HG03457 (cell line): Measurements from ENCODE around the gene FOXK2.

Experiments
- ATAC-seq: cut with Tn5 transposase; IDR thresholded peaks from one replicate; pipeline ENCODE4 v1.9.1; 2021; ENCODE audit warnings: moderate number of reproducible peaks; ENCODE audit not compliant: unreplicated experiment

The FOXK2 gene

DNA sequence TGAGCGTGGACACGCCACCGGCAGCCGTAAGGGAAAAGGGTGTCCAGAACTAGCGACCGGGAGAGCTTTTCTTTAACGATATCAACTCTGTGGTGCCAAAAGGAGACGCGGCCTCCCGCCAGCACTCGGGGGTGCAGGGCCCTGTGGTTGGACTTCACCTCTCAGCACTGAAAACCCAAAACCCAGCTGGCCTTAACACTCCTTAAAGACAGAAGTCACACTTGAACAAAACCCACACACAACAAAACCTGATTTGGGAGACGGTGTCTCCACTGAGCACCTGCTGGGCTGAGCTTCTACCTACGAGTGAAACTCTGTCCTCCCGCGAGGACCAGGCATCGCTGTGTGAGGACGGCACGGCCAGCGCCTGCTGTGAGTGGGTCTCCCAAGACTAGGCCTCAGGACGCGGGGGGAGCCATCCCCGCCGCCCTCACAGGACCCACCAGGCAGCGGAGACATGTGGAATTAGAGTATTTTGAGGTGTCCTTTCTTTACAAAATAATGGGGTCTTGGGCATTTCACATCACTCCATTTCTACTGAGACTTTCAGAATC, 82.0 kb downstream of the FOXK2 start:
- ATAC-seq, result no peak

DNA sequence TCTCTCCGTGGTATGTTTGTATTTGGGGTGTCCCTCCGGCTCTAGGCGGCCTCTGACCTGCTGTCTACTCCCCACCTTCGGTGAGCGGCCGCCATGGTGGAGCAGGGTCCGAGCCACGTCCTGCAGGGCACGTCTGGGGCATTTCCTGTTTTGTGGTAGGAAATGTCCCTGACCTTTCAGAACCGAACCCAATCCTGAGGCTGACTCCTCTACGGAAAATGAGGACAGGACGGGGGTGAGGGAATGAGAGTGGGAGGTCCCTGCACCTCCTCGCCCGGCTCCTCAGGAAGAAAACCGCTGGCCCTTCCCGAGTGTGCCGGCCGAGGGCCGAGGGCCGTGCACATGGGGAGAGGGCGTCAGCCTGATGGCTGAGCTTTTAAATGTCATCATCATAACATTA, 83.0 kb downstream of the FOXK2 start:
- ATAC-seq, result no peak

DNA sequence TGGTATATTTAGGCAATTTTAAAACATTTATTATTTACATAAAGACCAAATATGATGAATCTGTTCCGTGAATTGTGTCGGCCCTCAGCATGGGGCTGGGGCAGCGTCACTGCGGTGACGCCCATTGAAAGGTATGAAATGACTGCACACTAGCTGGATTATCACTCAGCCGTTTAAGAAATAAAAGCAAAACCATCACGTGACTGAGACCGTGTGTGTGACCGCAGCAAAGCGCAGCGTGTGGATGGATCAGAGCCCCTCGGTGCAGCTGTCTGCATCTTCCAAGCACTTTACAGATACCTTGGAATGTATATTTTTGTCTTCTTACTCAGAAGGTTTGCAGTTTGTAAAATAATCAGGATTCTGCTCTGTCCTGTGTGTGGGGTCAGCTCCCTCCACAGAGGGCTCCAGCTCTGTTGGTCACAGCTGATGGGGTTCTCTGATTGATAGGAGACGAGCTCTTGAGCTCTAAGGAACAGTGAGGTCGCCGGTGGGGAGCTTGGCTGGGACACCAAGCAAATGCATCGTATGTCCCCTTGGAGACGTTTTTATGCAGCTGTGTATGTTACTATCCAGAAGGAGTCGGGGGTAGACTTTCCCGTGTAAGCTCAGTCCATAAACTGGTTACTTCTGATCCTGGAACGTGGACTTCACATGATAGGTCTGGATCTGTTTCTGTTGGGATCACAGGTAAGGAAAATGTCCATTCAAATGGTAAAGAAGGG, 83.6 kb downstream of the FOXK2 start:
- ATAC-seq, result no peak

DNA sequence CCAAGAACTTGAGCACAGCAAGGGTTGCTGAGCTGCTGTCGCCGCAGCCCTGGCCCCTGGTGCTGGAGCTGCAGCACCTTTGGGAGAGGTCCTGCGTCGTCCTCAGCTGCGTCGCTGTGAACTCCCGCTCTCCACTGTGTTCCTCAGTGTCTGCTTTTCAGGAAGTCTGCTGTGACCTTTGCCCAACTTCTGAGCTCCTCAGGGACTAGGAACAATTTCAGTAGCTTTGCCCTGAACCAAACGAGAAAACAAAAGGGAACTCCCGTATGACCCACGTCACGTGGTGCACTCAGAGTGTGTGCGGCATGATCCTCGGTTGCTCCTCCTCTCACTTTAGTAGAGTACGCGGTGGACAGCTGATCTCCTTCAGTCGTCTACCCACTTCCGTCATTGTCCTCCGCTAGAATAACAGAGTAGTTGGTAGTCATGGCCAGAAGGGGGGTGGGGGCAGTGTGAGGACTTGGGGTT, 84.5 kb downstream of the FOXK2 start:
- no peak for ATAC-seq

DNA sequence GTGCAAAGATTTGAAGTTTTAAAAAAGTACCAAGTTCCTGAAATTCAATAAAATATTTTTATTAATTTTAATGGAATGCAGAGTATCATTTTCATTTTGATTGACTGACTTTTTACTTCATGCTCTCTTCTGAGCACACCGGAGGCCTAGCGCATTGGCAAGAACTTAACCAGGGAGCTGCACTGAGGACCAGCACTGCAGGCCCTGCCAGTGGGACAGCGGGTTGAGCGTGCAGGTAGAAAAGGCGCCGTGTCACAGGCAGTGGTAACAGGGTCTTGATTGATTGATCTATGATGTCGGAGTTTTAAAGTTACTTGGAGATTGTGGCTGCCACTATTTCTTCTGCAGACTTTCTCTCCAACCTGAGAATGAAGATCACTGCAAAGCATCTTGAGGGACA, 85.0 kb downstream of the FOXK2 start:
- no peak for ATAC-seq

DNA sequence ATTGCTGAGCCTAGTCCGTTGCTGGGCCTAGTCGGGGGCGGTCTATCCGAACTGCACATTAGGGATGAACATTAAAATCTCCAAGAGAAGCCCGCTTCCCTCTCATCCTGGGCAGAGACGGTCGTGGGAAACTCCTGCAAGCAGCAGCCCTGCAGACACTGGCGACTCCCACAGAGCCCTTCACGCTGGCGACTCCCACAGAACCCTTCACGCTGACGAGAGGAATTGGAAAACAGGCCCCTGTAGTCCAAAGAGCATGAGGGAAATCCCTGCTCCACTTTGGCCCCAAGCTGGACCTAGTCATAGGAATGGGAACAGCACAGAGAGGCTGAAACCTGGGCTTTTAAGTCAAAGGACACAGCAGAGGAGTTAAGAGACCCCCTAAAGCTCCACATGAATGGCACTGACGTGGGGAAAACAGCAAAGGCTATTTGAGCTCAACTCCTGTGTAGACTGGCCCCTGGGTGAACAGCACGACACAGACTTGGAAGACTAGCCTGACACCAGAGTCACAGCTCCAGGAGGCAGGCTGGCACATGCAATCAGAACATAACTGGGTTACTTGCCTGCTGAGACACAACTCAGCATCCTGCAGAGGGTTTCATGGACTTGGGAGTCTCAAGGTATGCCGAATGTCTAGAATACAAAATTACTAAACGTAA, 86.5 kb downstream of the FOXK2 start:
- no peak for ATAC-seq

DNA sequence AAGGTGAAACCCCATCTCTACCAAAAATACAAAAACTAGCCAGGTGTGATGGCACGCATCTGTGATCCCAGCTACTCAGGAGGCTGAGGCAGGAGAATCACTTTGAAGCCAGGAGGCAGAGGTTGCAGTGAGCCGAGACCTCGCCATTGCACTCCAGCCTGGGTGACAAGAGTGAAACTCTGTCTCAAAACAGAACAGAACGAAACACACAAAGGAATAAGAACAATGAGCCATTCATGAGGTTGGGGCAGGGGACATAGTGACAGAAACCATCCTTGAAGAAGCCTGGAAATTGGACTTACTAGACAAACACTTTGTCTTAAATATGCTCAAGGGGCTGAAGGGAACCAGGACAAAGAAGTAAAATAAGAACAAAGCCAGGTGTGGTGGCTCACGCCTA, 89.3 kb downstream of the FOXK2 start:
- ATAC-seq, result no peak

DNA sequence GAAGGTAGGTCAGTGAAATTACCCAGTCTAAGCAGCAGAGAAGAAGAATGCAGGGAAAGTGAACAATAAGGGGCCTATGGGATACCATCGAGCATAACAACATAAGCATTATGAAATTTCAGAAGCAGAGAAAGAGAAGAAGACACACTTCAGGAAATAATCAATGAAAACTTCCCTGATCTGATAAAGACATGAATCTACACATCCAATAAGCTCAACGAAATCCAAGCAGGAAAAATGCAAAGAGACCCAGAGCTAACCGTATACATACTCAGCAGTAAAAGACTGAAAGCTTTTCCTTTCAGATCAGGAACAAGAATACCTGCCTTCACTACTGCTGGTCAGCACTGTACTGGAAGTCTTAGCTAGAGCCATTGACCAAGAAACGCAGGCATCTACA, 90.1 kb downstream of the FOXK2 start:
- no peak for ATAC-seq

DNA sequence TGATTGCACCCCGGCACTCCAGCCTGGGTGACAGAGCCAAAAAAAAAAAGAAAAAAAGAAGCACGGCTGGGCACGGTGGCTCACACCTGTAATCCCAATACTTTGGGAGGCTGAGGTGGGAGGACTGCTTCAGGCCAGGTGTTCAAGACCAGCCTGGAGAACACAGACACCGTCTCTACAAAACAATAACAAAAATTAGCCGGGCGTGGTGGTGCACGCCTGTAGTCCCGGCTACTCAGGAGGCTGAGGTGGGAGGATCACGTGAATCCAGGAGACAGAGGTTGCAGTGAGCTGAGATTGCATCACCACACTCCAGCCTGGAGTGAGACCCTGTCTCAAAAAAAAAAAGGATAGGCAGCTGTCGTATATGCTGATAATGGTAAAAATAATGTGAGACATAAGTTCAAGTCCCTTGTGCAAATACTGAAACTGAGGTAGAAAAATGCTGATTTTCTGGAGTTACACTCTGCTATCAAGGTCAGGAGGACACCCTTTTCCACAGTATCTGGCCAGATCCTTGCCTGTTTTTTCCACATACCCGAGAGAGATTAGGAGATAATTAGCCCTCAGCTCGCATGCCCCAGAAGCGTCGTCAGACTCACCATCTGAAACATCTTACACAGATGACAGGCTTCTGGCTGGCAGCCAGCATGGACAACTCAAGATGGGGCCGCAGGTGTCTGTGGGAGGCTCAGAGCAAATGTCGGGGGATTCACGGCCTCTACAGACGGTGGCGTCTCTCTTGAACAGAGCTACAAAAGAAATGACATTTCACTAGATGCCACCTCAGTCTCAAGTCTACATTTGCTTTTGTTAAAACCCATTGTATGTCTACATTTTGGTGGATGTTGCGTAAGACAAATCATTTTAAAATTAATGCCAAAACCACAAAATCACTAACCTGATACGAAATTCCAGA, 91.9 kb downstream of the FOXK2 start:
- no peak for ATAC-seq

DNA sequence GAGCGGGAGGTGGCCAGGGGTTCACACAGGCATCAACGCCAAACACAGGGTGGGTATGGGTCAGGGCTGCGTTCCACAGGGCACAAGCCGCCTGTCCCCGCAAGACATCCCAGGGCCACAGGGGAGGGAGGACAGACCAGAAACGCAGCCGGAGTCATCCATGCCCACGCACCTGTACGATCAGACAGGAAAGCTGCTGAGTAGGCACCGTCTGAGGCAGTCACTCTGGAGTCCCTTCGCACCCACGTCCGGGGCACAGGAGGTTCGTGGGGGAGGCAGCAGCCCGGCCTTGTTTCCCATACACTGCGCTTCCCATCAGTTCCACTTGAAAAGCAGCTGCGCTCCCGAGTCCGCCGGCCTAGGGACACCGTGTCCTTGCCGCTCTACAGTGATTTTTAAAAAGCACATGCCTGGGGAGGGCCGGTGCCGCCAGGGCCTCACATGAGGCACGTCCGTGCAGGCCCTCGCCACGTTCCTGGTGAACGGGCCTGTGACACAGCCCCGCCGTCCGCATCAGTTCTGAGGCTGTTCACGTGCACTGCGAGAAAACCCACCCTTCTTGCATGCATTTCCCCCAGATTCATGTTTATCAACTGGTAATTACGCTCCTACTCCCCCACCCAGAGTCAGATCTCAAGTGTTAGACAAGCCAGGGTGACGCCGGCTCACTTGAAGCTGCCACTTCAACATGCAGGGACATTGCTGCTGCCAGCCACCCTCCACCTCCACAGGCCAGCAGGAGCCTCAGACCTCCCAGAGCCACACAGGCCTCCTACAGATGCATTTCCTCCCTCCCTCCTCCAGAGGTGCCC, 94.0 kb downstream of the FOXK2 start:
- no peak for ATAC-seq

DNA sequence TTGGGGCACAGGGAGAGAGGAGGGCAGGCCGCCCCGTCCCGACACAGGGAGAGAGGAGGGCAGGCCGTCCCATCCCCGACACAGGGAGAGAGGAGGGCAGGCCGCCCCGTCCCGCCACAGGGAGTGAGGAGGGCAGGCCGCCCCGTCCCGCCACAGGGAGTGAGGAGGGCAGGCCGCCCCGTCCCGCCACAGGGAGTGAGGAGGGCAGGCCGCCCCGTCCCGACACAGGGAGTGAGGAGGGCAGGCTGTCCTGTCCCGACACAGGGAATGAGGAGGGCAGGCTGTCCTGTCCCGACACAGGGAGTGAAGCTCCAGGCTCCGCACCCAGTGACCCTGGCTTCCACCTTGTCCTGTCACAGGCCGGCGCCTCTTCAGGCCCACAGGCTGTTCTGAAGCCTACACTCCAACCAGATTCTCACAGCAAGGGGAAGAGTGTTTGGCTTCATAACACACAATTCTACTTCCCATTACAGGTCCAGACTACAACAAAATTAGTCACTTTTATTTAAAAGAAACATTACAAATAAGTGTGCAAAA, 94.6 kb downstream of the FOXK2 start:
- no peak for ATAC-seq

DNA sequence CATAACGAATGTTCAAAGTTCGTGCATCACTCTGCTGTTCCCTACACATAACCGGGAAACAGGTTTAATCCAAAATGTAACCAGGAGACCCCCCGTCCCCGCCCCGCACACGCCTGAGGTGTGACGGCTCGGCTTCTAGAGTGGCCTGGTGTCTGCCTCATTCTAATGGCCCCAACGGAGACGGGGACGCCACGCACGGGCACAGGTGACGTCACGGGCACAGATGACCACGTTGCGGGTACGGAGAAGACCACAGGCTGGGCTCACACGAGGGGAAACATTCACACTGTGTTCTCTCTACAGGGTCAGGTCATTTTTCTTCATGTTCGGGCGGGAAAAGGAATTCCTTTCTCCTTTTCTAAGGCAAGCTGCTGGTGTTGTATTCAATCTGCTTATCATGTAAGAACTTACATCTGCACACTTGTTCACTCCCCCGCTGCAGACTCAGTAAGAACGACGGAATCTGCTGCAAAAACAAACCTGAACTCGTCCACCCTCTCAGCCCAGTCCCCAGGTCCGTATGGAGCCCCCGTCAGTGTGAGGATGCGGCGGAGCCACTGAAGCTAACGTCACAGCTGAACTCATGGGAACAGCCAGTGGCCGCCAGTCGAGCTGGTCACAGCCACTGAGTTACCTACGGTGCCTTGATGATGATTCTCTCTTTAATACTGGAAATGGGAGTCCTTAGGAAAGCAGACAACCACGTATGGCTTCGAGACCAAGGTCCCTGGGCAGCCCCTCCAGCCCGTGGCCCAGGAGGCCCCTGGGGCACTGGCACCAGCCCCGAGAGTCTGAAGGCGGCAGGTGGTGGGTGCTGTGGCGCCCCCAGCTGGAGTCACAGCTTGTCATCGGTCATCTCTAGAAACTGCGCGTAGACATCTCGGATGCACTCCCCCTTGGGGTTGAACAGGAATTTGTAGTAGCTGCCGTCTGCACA, 95.8 kb downstream of the FOXK2 start:
- no peak for ATAC-seq

DNA sequence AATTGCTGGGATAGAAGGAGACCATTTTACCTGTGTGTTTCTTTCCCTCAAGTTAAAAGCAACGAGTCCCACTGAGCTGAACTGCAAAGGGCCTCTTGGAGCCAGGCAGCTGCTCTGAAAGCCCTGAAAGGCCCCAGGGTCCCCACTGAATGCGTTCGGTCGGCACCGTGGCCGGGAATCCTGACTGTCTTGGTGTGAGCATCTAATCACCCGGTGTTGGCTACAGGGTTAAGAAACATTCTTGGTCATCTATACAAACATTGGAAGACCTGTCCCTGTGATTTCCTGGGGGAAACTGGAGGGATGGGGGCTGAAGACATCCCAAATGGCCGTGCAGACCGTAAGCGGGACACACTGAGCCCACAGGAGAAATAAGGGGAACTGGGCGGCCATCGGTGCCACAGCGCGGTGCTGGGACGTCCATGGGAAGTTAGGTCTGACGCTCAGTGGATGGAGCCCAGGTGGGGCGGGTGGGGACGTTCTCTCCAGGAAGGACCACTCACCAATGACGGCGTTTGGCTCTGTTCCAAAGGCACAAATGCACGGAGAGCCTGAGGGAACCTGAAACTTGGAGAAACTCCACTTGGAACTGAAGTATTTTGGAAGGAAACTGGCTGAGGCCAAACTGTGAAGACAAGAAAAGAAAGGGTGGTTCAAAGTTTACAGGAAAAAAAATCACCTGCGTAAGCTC, 96.6 kb downstream of the FOXK2 start:
- ATAC-seq, result no peak

DNA sequence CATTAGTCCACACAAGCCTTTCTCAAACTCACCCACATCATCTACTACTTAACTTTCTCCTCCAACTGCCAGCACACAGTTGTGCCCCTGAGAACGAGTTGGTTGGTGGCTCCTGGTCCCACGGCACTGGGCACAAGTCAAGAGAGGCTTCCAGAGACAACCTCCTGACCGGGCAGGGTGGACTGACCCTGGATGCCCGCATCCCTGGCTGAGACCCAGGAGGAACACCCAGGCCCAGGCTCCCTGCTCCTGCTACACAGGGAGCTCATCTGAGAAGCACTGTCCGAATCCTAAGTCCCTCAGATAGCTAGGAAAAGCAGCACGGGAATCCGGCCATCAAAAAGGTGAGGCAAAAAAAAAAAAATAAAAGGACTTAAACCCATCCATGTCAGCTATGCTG, 99.7 kb downstream of the FOXK2 start:
- ATAC-seq, result no peak

DNA sequence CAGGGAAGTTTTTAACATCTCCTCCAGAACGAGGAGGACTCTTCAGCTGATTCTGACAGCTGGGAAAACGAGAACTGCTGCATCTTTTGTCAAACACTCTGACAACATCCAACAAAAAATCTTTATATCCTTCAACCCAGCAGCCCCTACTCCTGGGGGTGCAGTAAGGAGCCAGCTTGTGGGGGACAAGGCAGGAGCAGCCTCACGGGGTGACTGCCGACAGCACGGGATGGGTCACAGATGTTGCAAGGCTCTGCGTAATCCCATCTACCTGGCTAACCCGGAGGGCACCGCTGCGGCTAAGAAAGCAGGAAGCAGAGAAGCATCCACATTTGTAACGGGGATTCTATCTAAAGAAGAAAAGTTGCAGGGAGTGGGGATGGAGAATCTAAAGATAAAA, 100.1 kb downstream of the FOXK2 start:
- ATAC-seq, result no peak

DNA sequence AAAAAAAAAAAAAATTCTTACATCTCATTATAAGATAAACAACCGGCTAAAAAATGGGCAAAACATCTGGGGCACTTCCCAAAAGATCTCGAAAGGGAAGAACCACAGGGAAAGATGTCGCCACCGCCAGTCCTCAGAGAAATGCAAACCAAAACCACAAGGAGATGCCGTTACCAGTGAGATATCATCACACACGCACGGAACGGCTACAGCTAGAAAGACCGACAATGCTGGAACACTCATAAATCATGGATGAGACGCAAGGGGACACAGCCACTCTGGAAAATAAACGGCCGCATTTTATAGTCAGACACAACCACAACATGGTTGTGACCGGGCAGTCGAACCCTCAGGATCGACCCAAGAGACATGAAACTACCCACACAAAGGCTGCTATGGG, 104.2 kb downstream of the FOXK2 start:
- ATAC-seq, result no peak

DNA sequence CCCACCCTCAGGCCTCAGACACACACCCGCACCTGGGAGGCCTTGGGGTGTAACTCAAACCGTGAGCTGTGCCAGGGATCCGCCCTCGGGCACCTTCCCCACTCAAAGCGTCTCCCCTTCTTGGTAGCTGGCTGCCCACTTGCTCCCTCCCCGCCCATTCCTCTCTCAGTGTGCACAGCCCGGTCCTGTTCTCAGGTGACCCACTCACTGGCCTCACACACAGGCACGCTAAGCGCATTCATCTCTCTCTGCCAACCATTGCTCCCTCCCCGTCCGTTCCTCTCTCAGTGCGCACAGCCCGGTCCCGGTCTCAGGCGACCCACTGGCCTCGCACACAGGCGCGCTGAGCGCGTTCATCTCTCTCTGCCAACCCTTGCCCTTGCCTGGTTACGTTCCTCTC, 107.9 kb downstream of the FOXK2 start:
- no peak for ATAC-seq

DNA sequence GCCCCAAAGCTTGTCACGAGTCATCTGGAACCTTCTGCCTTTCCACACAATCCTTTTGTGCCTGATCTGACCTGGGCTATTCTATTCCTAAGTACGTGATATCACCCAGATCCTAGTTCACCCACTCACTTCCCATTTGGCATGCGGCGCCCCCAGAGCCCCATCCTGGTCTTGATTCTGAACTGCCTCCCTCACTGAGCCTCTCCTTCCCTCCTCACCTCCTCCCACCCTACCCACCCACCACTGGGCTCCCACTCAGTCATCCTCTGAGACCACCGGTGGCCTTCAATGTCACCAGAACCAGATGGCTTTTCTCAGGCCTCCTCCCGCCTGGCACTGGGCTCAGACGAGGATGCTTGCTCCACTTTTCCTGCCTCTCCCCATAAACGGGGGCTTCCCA, 110.2 kb downstream of the FOXK2 start:
- no peak for ATAC-seq

DNA sequence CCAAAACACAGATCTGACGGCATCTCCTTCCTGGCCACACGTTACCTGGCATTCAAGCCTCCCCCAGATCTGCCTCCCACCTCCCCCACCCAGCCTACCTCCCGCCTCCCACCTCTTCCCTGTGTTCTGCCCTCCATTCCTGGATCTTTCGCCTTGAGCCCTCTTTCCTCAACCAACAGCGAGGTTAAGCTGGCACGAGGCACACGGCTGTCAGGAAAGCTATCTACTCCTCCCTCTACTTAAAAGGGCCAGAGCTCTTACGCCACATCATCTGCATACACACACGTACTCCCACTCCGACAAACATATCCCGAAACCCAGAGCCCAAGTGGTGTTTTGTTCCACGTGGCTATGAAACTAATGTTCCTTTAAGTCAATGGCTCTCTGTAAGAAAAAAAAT, 110.7 kb downstream of the FOXK2 start:
- ATAC-seq, result no peak
